Prostate gland (tissue), 2 donors: ENCODE results near the gene GCM1.

Source experiments
- POLR2A ChIP-seq: fragments of 450-650 bp; IDR thresholded peaks from one replicate; pipeline ENCODE4 v1.6.1; 2016; ENCODE audit warnings: antibody characterized with exemption, mild to moderate bottlenecking
- TF ChIP-seq, protein P1 (sequence below), 4 experiments: fragments of 200-600 bp in 2 of 4; fragments of 450-650 bp in 2 of 4; sonication (generic) in 2 of 4; IDR thresholded peaks; 1 replicate in 3 of 4; 2 replicates in 1 of 4; pipeline ENCODE4 v1.5.1; 2016 to 2019; ENCODE audit warnings: antibody characterized with exemption in 4 of 4, mild to moderate bottlenecking in 2 of 4, moderate library complexity in 2 of 4

DNA sequence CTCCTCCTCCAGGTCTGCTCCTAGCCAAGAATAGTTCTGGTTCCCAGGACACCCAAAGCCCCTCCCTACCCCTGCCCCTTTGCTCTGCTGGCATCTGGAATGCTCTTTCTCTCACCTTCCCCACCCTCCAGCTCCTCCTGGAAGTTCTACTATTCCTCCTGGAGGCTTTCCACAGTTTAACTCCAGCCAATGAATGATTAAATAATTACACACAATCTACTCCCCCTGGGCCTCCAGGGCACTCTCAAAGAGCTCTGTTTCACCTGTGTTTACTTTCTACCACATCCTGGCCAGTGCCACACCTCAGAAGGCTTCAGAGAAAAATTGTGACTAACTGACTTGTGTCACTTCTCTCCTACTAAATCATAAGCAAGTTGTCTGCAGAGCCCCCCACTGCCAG lies 36.2 kb downstream of the GCM1 start:
- TF ChIP-seq, protein P1, sequence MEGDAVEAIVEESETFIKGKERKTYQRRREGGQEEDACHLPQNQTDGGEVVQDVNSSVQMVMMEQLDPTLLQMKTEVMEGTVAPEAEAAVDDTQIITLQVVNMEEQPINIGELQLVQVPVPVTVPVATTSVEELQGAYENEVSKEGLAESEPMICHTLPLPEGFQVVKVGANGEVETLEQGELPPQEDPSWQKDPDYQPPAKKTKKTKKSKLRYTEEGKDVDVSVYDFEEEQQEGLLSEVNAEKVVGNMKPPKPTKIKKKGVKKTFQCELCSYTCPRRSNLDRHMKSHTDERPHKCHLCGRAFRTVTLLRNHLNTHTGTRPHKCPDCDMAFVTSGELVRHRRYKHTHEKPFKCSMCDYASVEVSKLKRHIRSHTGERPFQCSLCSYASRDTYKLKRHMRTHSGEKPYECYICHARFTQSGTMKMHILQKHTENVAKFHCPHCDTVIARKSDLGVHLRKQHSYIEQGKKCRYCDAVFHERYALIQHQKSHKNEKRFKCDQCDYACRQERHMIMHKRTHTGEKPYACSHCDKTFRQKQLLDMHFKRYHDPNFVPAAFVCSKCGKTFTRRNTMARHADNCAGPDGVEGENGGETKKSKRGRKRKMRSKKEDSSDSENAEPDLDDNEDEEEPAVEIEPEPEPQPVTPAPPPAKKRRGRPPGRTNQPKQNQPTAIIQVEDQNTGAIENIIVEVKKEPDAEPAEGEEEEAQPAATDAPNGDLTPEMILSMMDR (IDR thresholded peaks at IDR 0.05) = no peak
- no peak for TF ChIP-seq POLR2A
